Activated CD8-positive, alpha-beta memory T cell treated with anti-CD3 and anti-CD28 coated beads for 36 hours (primary cell): ENCODE data around the gene OSBPL3. TPM values are rescaled to one million over a fixed set of nuclear protein-coding genes. Genes with fewer than 3 reads are reported as not detected.
"Not testable (repeated sequence)": the region's sequence is repeated elsewhere in the genome, so short reads cannot be mapped to it uniquely, and the experiment has no call there.

Source experiments
- CTCF ChIA-PET: fragments of 350-600 bp; sonication (Branson Sonifier 250); formaldehyde crosslinking; loops from one replicate; lab custom pipeline; 2021; ENCODE audit warnings: antibody characterized with exemption; lab: Charles Lee
- POLR2A ChIA-PET: fragments of 350-600 bp; sonication (Branson Sonifier 250); formaldehyde crosslinking; loops from one replicate; lab custom pipeline; 2021; ENCODE audit warnings: antibody characterized with exemption; lab: Charles Lee
- total RNA-seq, 2 experiments: library from RNA; stranded (reverse); gene quantifications; one replicate each; pipeline ENCODE4 v1.2.3, GENCODE V29; 2021

OSBPL3 gene
- total RNA-seq = 10 to 100 TPM; 74.0 to 74.3 TPM

GRCh38 chr7:24979863-24980533, at the start of gene OSBPL3:
OSBPL3 (minus strand) TSS chr7:24980178; CDS start chr7:24892472, 87,706 bp downstream.
- ChIA-PET CTCF (interaction anchor here (0.9 to 4.8 kb wide), 20 partner anchors 10 to 168 kb away, joined by 3 to 31 read pairs (median 5); no protein-coding TSS in a partner anchor), POLR2A (interaction anchor here (0.6 to 1.5 kb wide), 8 partner anchors 14 to 158 kb away, joined by 3 to 6 read pairs (median 4); no protein-coding TSS in a partner anchor)

GRCh38 chr7:25029075-25029474, 49.1 kb upstream of the OSBPL3 start:
- CTCF ChIA-PET = interaction anchor here (1.0 to 1.2 kb wide), 2 partner anchors 50 to 208 kb away, joined by 3 to 5 read pairs; partner anchors contain the start of gene OSBPL3
- POLR2A ChIA-PET = no interaction called here

- CTCF ChIA-PET = interaction anchor here (1.0 to 1.2 kb wide), 2 partner anchors 49 to 208 kb away, joined by 3 to 5 read pairs; partner anchors contain the start of gene OSBPL3
- POLR2A ChIA-PET = no interaction called here
These were observed 48.5 kb upstream of the OSBPL3 start for GRCh38 chr7:25028370-25029021.

GRCh38 chr7:25026156-25026555, 46.2 kb upstream of the OSBPL3 start:
- ChIA-PET POLR2A (no interaction called here), CTCF (interaction anchor here (0.7 kb wide), 1 partner anchor 15 kb away, joined by 6 read pairs; no protein-coding TSS in a partner anchor)

GRCh38 chr7:25025218-25025671, 45.3 kb upstream of the OSBPL3 start:
- ChIA-PET CTCF (no interaction called here), POLR2A (no interaction called here)

- ChIA-PET CTCF (no interaction called here), POLR2A (no interaction called here)
These were observed 44.1 kb upstream of the OSBPL3 start for GRCh38 chr7:25024066-25024465.

- CTCF ChIA-PET = interaction anchor here (1.1 kb wide), 1 partner anchor 45 kb away, joined by 3 read pairs; no protein-coding TSS in a partner anchor
These were observed 37.7 kb upstream of the OSBPL3 start for GRCh38 chr7:25017671-25018070.

GRCh38 chr7:25014756-25015155, 34.8 kb upstream of the OSBPL3 start:
- CTCF ChIA-PET = no interaction called here
- POLR2A ChIA-PET = no interaction called here

More at GRCh38 chr7:25017671-25018070, 37.7 kb upstream of the OSBPL3 start:
- POLR2A ChIA-PET = not testable (repeated sequence)

- POLR2A ChIA-PET = not testable (repeated sequence)
- CTCF ChIA-PET = interaction anchor here (0.8 kb wide), 1 partner anchor 135 kb away, joined by 6 read pairs; no protein-coding TSS in a partner anchor
These were observed 32.7 kb upstream of the OSBPL3 start for GRCh38 chr7:25012710-25013109.

GRCh38 chr7:25012254-25012653, 32.3 kb upstream of the OSBPL3 start:
- CTCF ChIA-PET = no interaction called here
- POLR2A ChIA-PET = no interaction called here

- CTCF ChIA-PET = no interaction called here
- POLR2A ChIA-PET = interaction anchor here (0.7 kb wide), 1 partner anchor 98 kb away, joined by 3 read pairs; no protein-coding TSS in a partner anchor
These were observed 29.3 kb upstream of the OSBPL3 start for GRCh38 chr7:25009257-25009656.

- ChIA-PET POLR2A (no interaction called here), CTCF (interaction anchor here (1.1 kb wide), 1 partner anchor 25 kb away, joined by 4 read pairs; no protein-coding TSS in a partner anchor)
These were observed 27.7 kb upstream of the OSBPL3 start for GRCh38 chr7:25007668-25008067.

- CTCF ChIA-PET = no interaction called here
- POLR2A ChIA-PET = no interaction called here
These were observed 26.3 kb upstream of the OSBPL3 start for GRCh38 chr7:25006276-25006675.

- ChIA-PET CTCF (no interaction called here), POLR2A (no interaction called here)
These were observed 25.7 kb upstream of the OSBPL3 start for GRCh38 chr7:25005658-25006057.

GRCh38 chr7:25002786-25003185, 22.8 kb upstream of the OSBPL3 start:
- ChIA-PET CTCF (interaction anchor here (0.9 kb wide), 1 partner anchor 63 kb away, joined by 3 read pairs; no protein-coding TSS in a partner anchor), POLR2A (no interaction called here)

GRCh38 chr7:24995466-24995865, 15.5 kb upstream of the OSBPL3 start:
- ChIA-PET CTCF (no interaction called here), POLR2A (no interaction called here)

GRCh38 chr7:24992314-24992713, 12.3 kb upstream of the OSBPL3 start:
- ChIA-PET CTCF (no interaction called here), POLR2A (interaction anchor here (0.5 kb wide), 1 partner anchor 1325 kb away, joined by 5 read pairs; no protein-coding TSS in a partner anchor)

GRCh38 chr7:24991353-24991752, 11.4 kb upstream of the OSBPL3 start:
- ChIA-PET POLR2A (no interaction called here), CTCF (no interaction called here)

- ChIA-PET CTCF (no interaction called here), POLR2A (no interaction called here)
These were observed 7.4 kb upstream of the OSBPL3 start for GRCh38 chr7:24987331-24987842.

GRCh38 chr7:24982917-24983316, 2.9 kb upstream of the OSBPL3 start:
- CTCF ChIA-PET = interaction anchor here (1.4 to 4.8 kb wide), 5 partner anchors 17 to 171 kb away, joined by 4 to 21 read pairs (median 10); no protein-coding TSS in a partner anchor

More at GRCh38 chr7:24982917-24983316, 2.9 kb upstream of the OSBPL3 start:
- POLR2A ChIA-PET = no interaction called here
